GM13976 (cell line): ENCODE measurements around the gene GCH1.

Experiments used
- DNase-seq: peaks from one replicate; pipeline ENCODE4 v3.0.0; 2012; ENCODE audit warnings: low spot score
- in situ Hi-C: fragments of 300-500 bp; cut with MboI; formaldehyde crosslinking; loops from one replicate; pipeline ENCODE4 v1.12.0; 2022; ENCODE audit warnings: low sequenced_read_pairs, mixed read lengths, inconsistent platforms; ENCODE audit not compliant: unreplicated experiment
- TF ChIP-seq, protein P1 (sequence below): IDR thresholded peaks from 2 replicates; pipeline ENCODE4 v1.5.1; 2012; ENCODE audit warnings: borderline replicate concordance, mild to moderate bottlenecking; ENCODE audit not compliant: insufficient read depth; ENCODE audit errors: extremely low read depth, missing control alignments, control extremely low read depth

Gene GCH1

DNA sequence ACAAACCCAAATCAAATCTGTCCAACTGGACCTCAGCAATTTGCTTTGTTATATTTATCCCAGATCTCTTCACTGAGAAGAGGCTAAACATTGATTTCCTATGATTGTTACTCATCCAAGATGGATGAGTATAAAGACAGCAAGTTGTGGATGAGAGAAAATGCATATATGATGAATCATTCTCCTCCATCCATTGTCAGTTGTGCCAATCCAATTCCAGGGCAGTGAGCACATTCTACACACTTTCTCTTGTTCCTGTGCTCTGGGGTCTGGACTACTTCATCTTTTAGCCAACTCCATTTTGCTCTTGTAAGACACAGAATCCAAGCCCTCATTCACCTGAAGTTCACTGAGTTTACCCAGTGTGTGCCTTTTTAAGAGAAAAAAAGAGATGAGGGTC is 105.7 kb downstream of the GCH1 start:
- in situ Hi-C loops, result no loop called here
- TF ChIP-seq, protein P1, sequence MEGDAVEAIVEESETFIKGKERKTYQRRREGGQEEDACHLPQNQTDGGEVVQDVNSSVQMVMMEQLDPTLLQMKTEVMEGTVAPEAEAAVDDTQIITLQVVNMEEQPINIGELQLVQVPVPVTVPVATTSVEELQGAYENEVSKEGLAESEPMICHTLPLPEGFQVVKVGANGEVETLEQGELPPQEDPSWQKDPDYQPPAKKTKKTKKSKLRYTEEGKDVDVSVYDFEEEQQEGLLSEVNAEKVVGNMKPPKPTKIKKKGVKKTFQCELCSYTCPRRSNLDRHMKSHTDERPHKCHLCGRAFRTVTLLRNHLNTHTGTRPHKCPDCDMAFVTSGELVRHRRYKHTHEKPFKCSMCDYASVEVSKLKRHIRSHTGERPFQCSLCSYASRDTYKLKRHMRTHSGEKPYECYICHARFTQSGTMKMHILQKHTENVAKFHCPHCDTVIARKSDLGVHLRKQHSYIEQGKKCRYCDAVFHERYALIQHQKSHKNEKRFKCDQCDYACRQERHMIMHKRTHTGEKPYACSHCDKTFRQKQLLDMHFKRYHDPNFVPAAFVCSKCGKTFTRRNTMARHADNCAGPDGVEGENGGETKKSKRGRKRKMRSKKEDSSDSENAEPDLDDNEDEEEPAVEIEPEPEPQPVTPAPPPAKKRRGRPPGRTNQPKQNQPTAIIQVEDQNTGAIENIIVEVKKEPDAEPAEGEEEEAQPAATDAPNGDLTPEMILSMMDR, result no peak
- no peak for DNase-seq

DNA sequence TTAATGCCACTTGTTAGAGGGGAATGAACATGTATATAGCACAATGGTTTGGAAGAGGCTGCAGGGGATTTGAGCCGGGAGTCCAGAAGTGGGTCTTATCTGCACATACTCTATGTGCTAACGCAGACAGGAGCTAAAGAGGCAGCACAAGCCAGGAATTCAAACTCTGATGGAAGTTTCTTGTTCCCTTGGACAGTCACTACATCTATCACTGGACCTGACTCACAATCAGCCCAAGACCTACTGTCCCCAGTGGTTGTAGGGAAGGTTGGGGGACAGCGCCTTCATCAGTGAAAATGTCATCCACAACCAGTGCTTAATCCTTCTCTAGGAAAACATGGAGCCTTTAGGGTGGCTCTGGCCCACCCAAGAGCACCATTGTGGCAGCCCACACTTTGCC is 107.8 kb downstream of the GCH1 start:
- TF ChIP-seq, protein P1, result no peak
- in situ Hi-C loops, result no loop called here
- DNase-seq, result no peak

DNA sequence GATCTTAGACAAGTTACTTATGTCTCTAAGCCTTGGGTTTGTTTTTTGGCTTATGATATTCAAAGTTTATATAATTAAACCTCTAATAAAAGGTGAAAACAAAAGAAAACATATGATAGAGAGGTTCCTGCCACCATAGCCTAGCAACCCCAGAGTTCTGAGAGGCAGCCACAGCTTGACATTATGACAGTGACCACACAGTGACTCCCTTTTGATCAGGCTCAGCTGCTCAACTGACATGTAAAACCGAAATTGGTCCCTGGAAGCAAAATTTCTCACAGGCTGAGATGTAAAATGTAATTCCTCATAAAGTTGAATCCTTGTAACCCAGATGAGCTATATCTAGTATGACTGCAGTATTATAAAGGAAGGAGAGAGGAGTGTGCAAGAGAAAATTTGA is 108.5 kb downstream of the GCH1 start:
- TF ChIP-seq, protein P1, result no peak
- DNase-seq, result no peak
- in situ Hi-C loops, result no loop called here

DNA sequence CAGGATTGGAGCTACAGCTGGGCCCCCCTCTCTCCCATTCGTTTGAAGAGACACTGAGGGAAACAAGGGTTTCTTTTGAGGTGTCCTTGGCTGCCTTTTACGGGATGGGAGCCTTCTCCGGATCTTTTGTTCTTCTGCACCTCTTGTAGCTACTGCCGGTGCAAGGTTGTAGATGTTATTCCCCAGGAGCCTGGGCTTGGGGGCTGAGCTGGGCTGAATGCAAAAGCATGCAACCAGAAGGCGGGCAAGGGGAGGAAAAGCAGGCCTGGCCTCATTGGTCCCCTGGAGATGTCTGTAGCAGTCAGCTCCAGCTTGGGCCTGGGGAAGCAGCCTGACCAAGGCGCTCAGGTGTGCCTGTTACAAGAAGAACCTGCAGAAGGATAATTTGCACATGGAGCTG is 110.3 kb downstream of the GCH1 start:
- TF ChIP-seq, protein P1, result no peak
- in situ Hi-C loops, result no loop called here
- DNase-seq, result no peak
